Endodermal cell (in vitro differentiated cells): ENCODE measurements around the gene FBXL7. TPM values are rescaled to one million over a fixed set of nuclear protein-coding genes. Genes with fewer than 3 reads are reported as not detected.

Experiments used
- DNase-seq: peaks from one replicate; pipeline ENCODE4 v3.0.0-alpha.2; 2017
- H3K27ac ChIP-seq: 2 replicates; pipeline ENCODE4 v1.5.1; 2013; ENCODE audit warnings: mild to moderate bottlenecking, low read depth, low read length, moderate library complexity
- H3K27me3 ChIP-seq: 2 replicates; pipeline ENCODE4 v1.6.1; 2013; ENCODE audit warnings: mild to moderate bottlenecking, low read length, moderate library complexity; ENCODE audit not compliant: insufficient read depth, control insufficient read depth, poor library complexity, severe bottlenecking
- H3K36me3 ChIP-seq: 2 replicates; pipeline ENCODE4 v1.7.0; 2013; ENCODE audit warnings: mild to moderate bottlenecking, low read length, moderate library complexity; ENCODE audit not compliant: control insufficient read depth, insufficient read depth
- H3K4me1 ChIP-seq: one replicate; pipeline ENCODE4 v1.7.0; 2013; ENCODE audit warnings: low read length; ENCODE audit not compliant: control insufficient read depth, insufficient read depth
- H3K4me3 ChIP-seq: 2 replicates; pipeline ENCODE4 v1.5.1; 2013; ENCODE audit warnings: mild to moderate bottlenecking, low read length, moderate library complexity
- H3K9ac ChIP-seq: 2 replicates; pipeline ENCODE4 v1.6.1; 2013; ENCODE audit warnings: mild to moderate bottlenecking, low read length, moderate library complexity; ENCODE audit not compliant: poor library complexity, severe bottlenecking; ENCODE audit errors: extremely low read depth
- H3K9me3 ChIP-seq: 2 replicates; pipeline ENCODE4 v1.6.1; 2013; ENCODE audit warnings: mild to moderate bottlenecking, low read length, moderate library complexity; ENCODE audit not compliant: control insufficient read depth
- H3K27ac Mint-ChIP-seq: 2 replicates; pipeline ENCODE4 v1.8.0; 2020; ENCODE audit warnings: mixed read lengths
- H3K27me3 Mint-ChIP-seq: 2 replicates; pipeline ENCODE4 v1.8.0; 2021; ENCODE audit warnings: mild to moderate bottlenecking, mixed read lengths; ENCODE audit not compliant: insufficient read depth
- H3K36me3 Mint-ChIP-seq: 2 replicates; pipeline ENCODE4 v1.8.0; 2020; ENCODE audit warnings: low read depth, mixed read lengths
- H3K4me1 Mint-ChIP-seq: 2 replicates; pipeline ENCODE4 v1.8.0; 2020; ENCODE audit warnings: mixed read lengths
- H3K4me3 Mint-ChIP-seq: 2 replicates; pipeline ENCODE4 v1.8.0; 2020; ENCODE audit warnings: mild to moderate bottlenecking, moderate library complexity, mixed read lengths
- H3K9me3 Mint-ChIP-seq: 2 replicates; pipeline ENCODE4 v1.8.0; 2020; ENCODE audit warnings: mild to moderate bottlenecking, mixed read lengths
- WGBS, 2 experiments: methylation state at CpG; one replicate each; pipeline versions ENCODE4 v1.1.5 to v1.1.7; 2013; ENCODE audit warnings: missing lambda C conversion rate in 2 of 2, mixed read lengths in 1 of 2; ENCODE audit not compliant: insufficient coverage in 1 of 2, insufficient read length in 1 of 2; 5-methylcytosine and 5-hydroxymethylcytosine counted together
- total RNA-seq, 2 donors: library from RNA; stranded (reverse); fragmentation: NEBNext Ultra II Directional in 1 of 2; extraction: Animal tissue kit (Norgen Biotek cat#: 25700) in 1 of 2; gene quantifications; 2 replicates in 1 of 2; 3 replicates in 1 of 2; pipeline ENCODE4 v1.2.1, GENCODE V29; 2021
- TF ChIP-seq, protein P1 (sequence below): fragments of 200-600 bp; sonication (generic); conservative IDR thresholded peaks from 2 replicates; pipeline ENCODE4 v1.5.0; 2021; ENCODE audit warnings: antibody characterized with exemption, mild to moderate bottlenecking

The FBXL7 gene
- total RNA-seq, 2 donors from 2014 or later: 12.9 to 13.2 TPM

- Mint-ChIP-seq H3K9me3 (no peaks in the 10 kb centered on the region), H3K27me3 (no peaks in the 10 kb centered on the region), H3K36me3 (peaks cover 5% of the 10 kb centered on the region), H3K27ac (no peak overlapping the region), H3K4me1 (no peaks in the 10 kb centered on the region), H3K4me3 (no peak overlapping the region)
- H3K4me3 ChIP-seq: no peak overlapping the region
- no peak for DNase-seq
- H3K36me3 ChIP-seq: no peaks in the 10 kb centered on the region
- no peak overlapping the region for H3K27ac ChIP-seq
- no peaks in the 10 kb centered on the region for H3K9me3 ChIP-seq
- TF ChIP-seq, protein P1, sequence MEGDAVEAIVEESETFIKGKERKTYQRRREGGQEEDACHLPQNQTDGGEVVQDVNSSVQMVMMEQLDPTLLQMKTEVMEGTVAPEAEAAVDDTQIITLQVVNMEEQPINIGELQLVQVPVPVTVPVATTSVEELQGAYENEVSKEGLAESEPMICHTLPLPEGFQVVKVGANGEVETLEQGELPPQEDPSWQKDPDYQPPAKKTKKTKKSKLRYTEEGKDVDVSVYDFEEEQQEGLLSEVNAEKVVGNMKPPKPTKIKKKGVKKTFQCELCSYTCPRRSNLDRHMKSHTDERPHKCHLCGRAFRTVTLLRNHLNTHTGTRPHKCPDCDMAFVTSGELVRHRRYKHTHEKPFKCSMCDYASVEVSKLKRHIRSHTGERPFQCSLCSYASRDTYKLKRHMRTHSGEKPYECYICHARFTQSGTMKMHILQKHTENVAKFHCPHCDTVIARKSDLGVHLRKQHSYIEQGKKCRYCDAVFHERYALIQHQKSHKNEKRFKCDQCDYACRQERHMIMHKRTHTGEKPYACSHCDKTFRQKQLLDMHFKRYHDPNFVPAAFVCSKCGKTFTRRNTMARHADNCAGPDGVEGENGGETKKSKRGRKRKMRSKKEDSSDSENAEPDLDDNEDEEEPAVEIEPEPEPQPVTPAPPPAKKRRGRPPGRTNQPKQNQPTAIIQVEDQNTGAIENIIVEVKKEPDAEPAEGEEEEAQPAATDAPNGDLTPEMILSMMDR: no peak
- WGBS, 2 experiments: 96% methylated on average over 3 of the region's 3 CpGs
- no peak overlapping the region for H3K9ac ChIP-seq
- no peaks in the 10 kb centered on the region for H3K27me3 ChIP-seq
- no peaks in the 10 kb centered on the region for H3K4me1 ChIP-seq
These were observed 26.4 kb downstream of the FBXL7 start for GRCh38 chr5:15526413-15526812.

- Mint-ChIP-seq H3K4me3 (no peak overlapping the region), H3K27ac (no peak overlapping the region), H3K9me3 (peaks cover under 1% of the 10 kb centered on the region), H3K36me3 (peaks cover 5% of the 10 kb centered on the region), H3K27me3 (no peaks in the 10 kb centered on the region), H3K4me1 (peaks cover under 1% of the 10 kb centered on the region)
- no peaks in the 10 kb centered on the region for H3K36me3 ChIP-seq
- TF ChIP-seq, protein P1: no peak
- no peak overlapping the region for H3K9ac ChIP-seq
- no peaks in the 10 kb centered on the region for H3K27me3 ChIP-seq
- H3K9me3 ChIP-seq: no peaks in the 10 kb centered on the region
- no peak overlapping the region for H3K27ac ChIP-seq
- DNase-seq: no peak
- 84 to 100% methylated on average over 1 to 3 of the region's 3 CpGs for WGBS, 2 experiments
- no peaks in the 10 kb centered on the region for H3K4me1 ChIP-seq
- no peak overlapping the region for H3K4me3 ChIP-seq
These were observed 28.5 kb downstream of the FBXL7 start for GRCh38 chr5:15528476-15528875.

DNA sequence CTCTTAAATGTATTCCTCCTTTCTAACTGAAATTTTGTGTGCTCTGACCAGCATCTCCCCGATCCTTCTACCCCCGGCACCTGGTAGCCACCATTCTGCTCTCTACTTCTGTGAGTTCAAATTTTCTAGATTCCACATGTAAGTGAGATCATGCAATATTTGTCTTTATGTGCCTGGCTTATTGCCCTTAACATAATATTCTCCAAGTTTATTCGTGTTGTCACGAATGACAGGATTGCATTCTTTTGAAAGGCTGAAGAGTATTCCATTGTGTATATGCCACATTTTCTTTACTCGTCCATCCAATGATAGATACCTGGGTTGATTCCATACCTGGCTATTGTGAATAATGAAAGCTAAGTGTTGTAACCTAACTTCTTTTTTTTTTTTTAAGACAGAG lies 29.0 kb downstream of the FBXL7 start:
- 80 to 98% methylated on average over 2 to 5 of the region's 5 CpGs for WGBS, 2 experiments
- no peak overlapping the region for H3K4me3 ChIP-seq
- Mint-ChIP-seq H3K9me3 (peaks cover 2% of the 10 kb centered on the region), H3K27me3 (no peaks in the 10 kb centered on the region), H3K4me1 (peaks cover 2% of the 10 kb centered on the region), H3K4me3 (no peak overlapping the region), H3K36me3 (peaks cover 5% of the 10 kb centered on the region), H3K27ac (no peak overlapping the region)
- TF ChIP-seq, protein P1: no peak
- no peaks in the 10 kb centered on the region for H3K9me3 ChIP-seq
- no peaks in the 10 kb centered on the region for H3K27me3 ChIP-seq
- H3K9ac ChIP-seq: no peak overlapping the region
- no peaks in the 10 kb centered on the region for H3K4me1 ChIP-seq
- H3K27ac ChIP-seq: no peak overlapping the region
- no peaks in the 10 kb centered on the region for H3K36me3 ChIP-seq
- DNase-seq: no peak
